K562 (cell line): ENCODE data around the gene CPT1C. TPM values are rescaled to one million over a fixed set of nuclear protein-coding genes. Genes with fewer than 3 reads are reported as not detected.

Experiments used
- KLF1 ChIP-seq: fragments of 450-650 bp; IDR thresholded peaks from 2 replicates; pipeline ENCODE4 v1.6.1; 2016; ENCODE audit warnings: missing genetic modification characterization, missing compliant biosample characterization
- MAZ ChIP-seq, 2 experiments: fragments of 450-650 bp in 1 of 2; sonication (generic) in 1 of 2; formaldehyde crosslinking; IDR thresholded peaks in 1 of 2; conservative IDR thresholded peaks in 1 of 2; 2 replicates each; pipeline versions ENCODE4 v1.4.0 to v1.5.0; 2020; ENCODE audit warnings: mild to moderate bottlenecking in 1 of 2, missing genetic modification reagents in 1 of 2
- RBM22 ChIP-seq: fragments of 200-400 bp; formaldehyde crosslinking; IDR thresholded peaks from 2 replicates; pipeline ENCODE4 v1.6.1; 2018; ENCODE audit warnings: low read length, low read depth; ENCODE audit not compliant: poor library complexity, severe bottlenecking
- SRF ChIP-seq, 2 experiments: fragments of 250-450, 450-650 bp in 1 of 2; sonication (Bioruptor Pico) in 1 of 2; sonication (generic) in 1 of 2; formaldehyde crosslinking; IDR thresholded peaks; 2 replicates each; pipeline versions ENCODE4 v1.5.0 to v1.5.1; 2020 to 2022; ENCODE audit warnings: mild to moderate bottlenecking in 1 of 2, missing genetic modification reagents in 1 of 2
- ZFP1 ChIP-seq: fragments of 450-650 bp; formaldehyde crosslinking; IDR thresholded peaks from 2 replicates; pipeline ENCODE4 v1.4.0; 2020; ENCODE audit warnings: mild to moderate bottlenecking, mixed read lengths
- ZNF668 ChIP-seq: fragments of 250-450 bp; sonication (Bioruptor Pico); IDR thresholded peaks from 2 replicates; pipeline ENCODE4 v1.8.0; 2022; ENCODE audit warnings: mild to moderate bottlenecking, inconsistent platforms
- polyA plus RNA-seq, 8 experiments: library from polyadenylated mRNA; depleted of rRNA in 4 of 8; stranded (reverse) in 5 of 8; unstranded in 3 of 8; fragments of >200 nt; fragmentation: Nextera tagmentation in 2 of 8; fragmentation: Illumina TruSeq in 1 of 8; extraction: Ambion mirVana in 2 of 8; extraction: Trizol in 1 of 8; gene quantifications; 2 replicates each; pipeline versions ENCODE4 v1.2.1 to v1.2.3, GENCODE V29; 2011 to 2014; ENCODE audit warnings: inconsistent platforms in 1 of 8, missing spikeins in 1 of 8
- total RNA-seq, 7 experiments: library from RNA; depleted of rRNA in 6 of 7; stranded (reverse); fragments of >200 nt in 6 of 7; fragmentation: Illumina TruSeq in 2 of 7; extraction: Trizol in 2 of 7; gene quantifications; 2 replicates each; pipeline versions ENCODE4 v1.2.1 to v1.2.3, GENCODE V29; 2011 to 2021; ENCODE audit warnings: low replicate concordance in 1 of 7
- TF ChIP-seq, protein P1 (sequence below), 2 experiments: fragments of 200-800 bp in 1 of 2; sonication (Bioruptor generic) in 1 of 2; sonication (generic) in 1 of 2; formaldehyde crosslinking in 1 of 2; IDR thresholded peaks in 1 of 2; conservative IDR thresholded peaks in 1 of 2; 2 replicates each; pipeline versions ENCODE4 v1.5.0 to v1.6.1; 2016 to 2020; ENCODE audit warnings: missing compliant biosample characterization in 1 of 2, missing genetic modification characterization in 1 of 2, missing genetic modification reagents in 1 of 2
- TF ChIP-seq, protein P2 (sequence below): fragments of 200-800 bp; sonication (Bioruptor generic); IDR thresholded peaks from 2 replicates; pipeline ENCODE4 v1.6.1; 2017; ENCODE audit warnings: missing genetic modification characterization, missing compliant biosample characterization

Gene CPT1C
- total and polyA plus RNA-seq, 9 of the 15 experiments (the other 6 are each of a cell fraction or from before 2014, with no cell fraction given) = 1.9 to 12.3 (median 3.0) TPM

DNA sequence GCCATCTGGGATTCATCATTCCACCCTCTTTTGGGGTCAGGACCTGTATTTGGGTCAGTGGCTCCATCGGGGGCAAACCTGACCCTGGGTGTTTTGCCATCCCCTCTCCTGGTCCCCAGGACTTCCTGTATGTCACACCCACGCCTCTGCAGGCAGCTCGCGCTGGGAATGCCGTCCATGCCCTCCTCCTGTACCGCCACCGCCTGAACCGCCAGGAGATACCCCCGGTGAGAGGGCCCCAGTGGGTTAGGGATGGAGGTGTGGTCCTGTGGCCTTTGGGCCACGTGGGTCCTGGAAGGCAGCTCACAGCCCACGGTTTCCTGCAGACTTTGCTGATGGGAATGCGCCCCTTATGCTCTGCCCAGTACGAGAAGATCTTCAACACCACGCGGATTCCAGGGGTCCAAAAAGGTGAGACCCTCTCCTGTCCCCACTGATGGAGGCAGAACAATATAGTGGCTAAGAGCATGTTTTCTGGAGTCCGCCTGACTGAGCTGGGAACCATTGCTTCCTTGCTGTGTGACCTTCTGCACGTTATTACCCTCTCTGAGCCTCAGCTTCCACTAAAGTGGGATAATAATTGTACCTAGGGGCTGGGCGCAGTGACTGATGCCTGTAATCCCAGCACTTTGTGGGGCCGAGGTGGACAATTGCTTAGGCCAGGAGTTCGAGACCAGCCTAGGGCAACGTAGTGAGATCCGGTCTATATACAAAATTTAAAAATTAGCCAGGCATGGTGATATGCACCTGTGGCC is 14.1 kb downstream of the CPT1C start (continued):
- TF ChIP-seq, protein P1, sequence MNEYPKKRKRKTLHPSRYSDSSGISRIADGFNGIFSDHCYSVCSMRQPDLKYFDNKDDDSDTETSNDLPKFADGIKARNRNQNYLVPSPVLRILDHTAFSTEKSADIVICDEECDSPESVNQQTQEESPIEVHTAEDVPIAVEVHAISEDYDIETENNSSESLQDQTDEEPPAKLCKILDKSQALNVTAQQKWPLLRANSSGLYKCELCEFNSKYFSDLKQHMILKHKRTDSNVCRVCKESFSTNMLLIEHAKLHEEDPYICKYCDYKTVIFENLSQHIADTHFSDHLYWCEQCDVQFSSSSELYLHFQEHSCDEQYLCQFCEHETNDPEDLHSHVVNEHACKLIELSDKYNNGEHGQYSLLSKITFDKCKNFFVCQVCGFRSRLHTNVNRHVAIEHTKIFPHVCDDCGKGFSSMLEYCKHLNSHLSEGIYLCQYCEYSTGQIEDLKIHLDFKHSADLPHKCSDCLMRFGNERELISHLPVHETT (CRISPR knock-in tag; conservative IDR thresholded peaks at IDR 0.05 in 1 of 2, IDR thresholded peaks at IDR 0.05 in 1 of 2) = no peak
- TF ChIP-seq KLF1 = no peak
- TF ChIP-seq ZFP1 (CRISPR knock-in tag) = no peak
- TF ChIP-seq MAZ (CRISPR knock-in tag; conservative IDR thresholded peaks at IDR 0.05 in 1 of 2, IDR thresholded peaks at IDR 0.05 in 1 of 2) = no peak
- no peak for TF ChIP-seq ZNF668 (CRISPR knock-in tag)
- TF ChIP-seq, protein P2, sequence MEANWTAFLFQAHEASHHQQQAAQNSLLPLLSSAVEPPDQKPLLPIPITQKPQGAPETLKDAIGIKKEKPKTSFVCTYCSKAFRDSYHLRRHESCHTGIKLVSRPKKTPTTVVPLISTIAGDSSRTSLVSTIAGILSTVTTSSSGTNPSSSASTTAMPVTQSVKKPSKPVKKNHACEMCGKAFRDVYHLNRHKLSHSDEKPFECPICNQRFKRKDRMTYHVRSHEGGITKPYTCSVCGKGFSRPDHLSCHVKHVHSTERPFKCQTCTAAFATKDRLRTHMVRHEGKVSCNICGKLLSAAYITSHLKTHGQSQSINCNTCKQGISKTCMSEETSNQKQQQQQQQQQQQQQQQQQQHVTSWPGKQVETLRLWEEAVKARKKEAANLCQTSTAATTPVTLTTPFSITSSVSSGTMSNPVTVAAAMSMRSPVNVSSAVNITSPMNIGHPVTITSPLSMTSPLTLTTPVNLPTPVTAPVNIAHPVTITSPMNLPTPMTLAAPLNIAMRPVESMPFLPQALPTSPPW (CRISPR knock-in tag) = no peak
- TF ChIP-seq SRF (CRISPR knock-in tag; IDR thresholded peaks at IDR 0.05) = no peak
- TF ChIP-seq RBM22 = no peak
- TF ChIP-seq, all 486 proteins: peak for 7
